ENCODE data around the gene CDA.
"Not testable (repeated sequence)": the region's sequence is repeated elsewhere in the genome, so short reads cannot be mapped to it uniquely, and the experiment has no call there.

The CDA gene

GRCh38 chr1:20604678-20605077, 15.8 kb downstream of the CDA start:
- TF ChIP-seq POLR2A (IDR thresholded peaks at IDR 0.05; ENCODE audit: extremely low read depth, insufficient read length) (no peak), MAX (IDR thresholded peaks at IDR 0.05; ENCODE audit: low read depth, low read length) (no peak), CTCF (IDR thresholded peaks at IDR 0.05; ENCODE audit: low read depth, low read length) (no peak), MYC (IDR thresholded peaks at IDR 0.05; ENCODE audit: low read depth, low read length) (no peak)
- H3K4me3 ChIP-seq (ENCODE audit: low read depth, low read length): no peak overlapping the region
- peak; percentile 52 for DNase-seq (ENCODE audit: low read depth)

- DNase-seq (ENCODE audit: low read depth); H3K4me3 ChIP-seq (ENCODE audit: low read depth, low read length): not testable (repeated sequence)
These were observed 18.1 kb downstream of the CDA start for GRCh38 chr1:20606801-20607570.

GRCh38 chr1:20609541-20609940, 20.6 kb downstream of the CDA start:
- TF ChIP-seq MYC (IDR thresholded peaks at IDR 0.05; ENCODE audit: low read depth, low read length) (no peak), POLR2A (IDR thresholded peaks at IDR 0.05; ENCODE audit: extremely low read depth, insufficient read length) (no peak), MAX (IDR thresholded peaks at IDR 0.05; ENCODE audit: low read depth, low read length) (no peak), CTCF (IDR thresholded peaks at IDR 0.05; ENCODE audit: low read depth, low read length) (no peak)
- no peak overlapping the region for H3K4me3 ChIP-seq (ENCODE audit: low read depth, low read length)
- DNase-seq (ENCODE audit: low read depth): no peak

GRCh38 chr1:20610970-20611369, 22.1 kb downstream of the CDA start:
- DNase-seq (ENCODE audit: low read depth): no peak
- no peak overlapping the region for H3K4me3 ChIP-seq (ENCODE audit: low read depth, low read length)
- TF ChIP-seq CTCF (IDR thresholded peaks at IDR 0.05; ENCODE audit: low read depth, low read length) (no peak), POLR2A (IDR thresholded peaks at IDR 0.05; ENCODE audit: extremely low read depth, insufficient read length) (no peak)

- TF ChIP-seq MYC (IDR thresholded peaks at IDR 0.05; ENCODE audit: low read depth, low read length) (no peak), CTCF (IDR thresholded peaks at IDR 0.05; ENCODE audit: low read depth, low read length) (no peak), MAX (IDR thresholded peaks at IDR 0.05; ENCODE audit: low read depth, low read length) (no peak), POLR2A (IDR thresholded peaks at IDR 0.05; ENCODE audit: extremely low read depth, insufficient read length) (no peak)
- no peak overlapping the region for H3K4me3 ChIP-seq (ENCODE audit: low read depth, low read length)
- no peak for DNase-seq (ENCODE audit: low read depth)
These were observed 22.8 kb downstream of the CDA start for GRCh38 chr1:20611652-20612051.

GRCh38 chr1:20612221-20612746, 23.4 kb downstream of the CDA start:
- no peak for DNase-seq (ENCODE audit: low read depth)
- TF ChIP-seq MAX (IDR thresholded peaks at IDR 0.05; ENCODE audit: low read depth, low read length) (no peak), CTCF (IDR thresholded peaks at IDR 0.05; ENCODE audit: low read depth, low read length) (no peak), MYC (IDR thresholded peaks at IDR 0.05; ENCODE audit: low read depth, low read length) (no peak)

More at GRCh38 chr1:20612221-20612746, 23.4 kb downstream of the CDA start:
- H3K4me3 ChIP-seq (ENCODE audit: low read depth, low read length): no peak overlapping the region

Data from NB4 (cell line).